NCI-H1694 (cell line): ENCODE results near the gene MRNIP.

Experiments used
- DNase-seq: peaks from one replicate; lab custom pipeline; 2025; lab: John Stamatoyannopoulos, UW

Gene MRNIP

DNA sequence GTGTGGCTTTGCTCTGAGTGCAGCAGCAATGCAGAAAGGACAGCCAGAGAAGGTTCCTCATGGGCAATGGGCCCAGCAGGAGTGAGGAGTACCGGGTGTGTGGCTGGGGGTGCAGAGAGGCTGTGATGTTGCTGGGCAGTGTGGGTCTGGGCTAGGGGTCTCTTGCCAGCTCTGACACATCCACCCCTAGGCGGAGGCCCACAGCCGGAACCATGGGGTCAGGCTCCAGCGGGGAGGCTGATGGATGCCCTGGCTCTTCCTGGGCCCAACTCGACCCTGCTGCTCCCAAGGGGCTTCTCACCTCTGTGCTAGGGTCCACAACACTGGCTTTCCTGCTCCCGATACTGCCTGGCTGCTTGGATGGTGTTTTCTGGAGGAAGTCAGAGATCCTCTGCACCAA is 29.2 kb upstream of the MRNIP start:
- no peak for DNase-seq

DNA sequence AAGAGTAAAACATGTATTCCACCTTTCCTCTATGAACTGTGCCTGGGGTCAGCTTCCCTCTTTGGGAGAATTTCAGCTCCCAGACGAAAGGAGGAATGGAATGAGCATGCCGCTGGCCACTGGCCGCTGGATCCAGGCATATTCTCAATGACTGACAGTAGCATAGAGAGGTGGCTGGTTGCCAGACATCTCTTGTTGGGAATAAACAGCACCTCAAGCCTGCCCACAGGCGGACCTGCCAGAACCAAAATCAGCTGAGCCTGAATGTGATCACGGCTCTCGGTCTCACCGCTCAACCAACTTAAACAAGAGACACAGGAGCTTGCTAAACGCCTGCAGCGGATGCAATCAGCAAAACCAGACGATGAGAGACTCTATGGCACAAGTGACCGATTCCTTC is 28.5 kb upstream of the MRNIP start:
- DNase-seq = no peak

DNA sequence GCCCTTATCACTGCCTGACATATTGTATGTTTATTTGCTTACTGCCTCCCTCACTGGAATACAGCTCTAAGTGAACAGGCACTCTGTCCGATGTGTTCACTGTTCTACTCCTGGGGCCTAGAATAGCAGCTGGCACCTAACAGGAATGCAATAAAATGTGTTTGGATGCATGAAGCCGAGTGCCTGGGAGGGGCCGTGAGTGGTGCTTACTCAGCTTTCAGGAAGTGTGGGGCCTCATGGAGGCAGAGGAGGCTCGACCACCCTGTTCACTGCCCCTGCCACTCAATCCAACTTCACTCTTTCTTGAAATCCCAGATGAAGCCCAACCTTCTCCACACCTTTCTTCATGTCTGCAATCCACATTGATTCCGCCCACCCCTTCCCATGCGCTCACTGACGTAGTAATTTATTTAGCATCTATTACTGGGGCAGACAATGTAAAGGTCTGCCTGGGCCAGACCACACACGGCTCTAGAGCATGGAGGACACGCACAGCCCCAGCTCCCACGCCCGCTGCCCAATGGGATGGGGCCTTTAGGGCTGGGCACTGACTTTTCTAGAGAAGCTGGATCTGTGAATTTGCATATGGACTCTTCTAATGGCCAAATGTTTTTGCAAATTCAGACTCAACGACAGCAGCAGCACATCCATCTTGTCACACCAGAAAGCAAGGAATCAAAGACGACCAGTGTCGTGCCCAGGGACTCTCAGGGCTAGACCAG is 27.7 kb upstream of the MRNIP start:
- DNase-seq = no peak

DNA sequence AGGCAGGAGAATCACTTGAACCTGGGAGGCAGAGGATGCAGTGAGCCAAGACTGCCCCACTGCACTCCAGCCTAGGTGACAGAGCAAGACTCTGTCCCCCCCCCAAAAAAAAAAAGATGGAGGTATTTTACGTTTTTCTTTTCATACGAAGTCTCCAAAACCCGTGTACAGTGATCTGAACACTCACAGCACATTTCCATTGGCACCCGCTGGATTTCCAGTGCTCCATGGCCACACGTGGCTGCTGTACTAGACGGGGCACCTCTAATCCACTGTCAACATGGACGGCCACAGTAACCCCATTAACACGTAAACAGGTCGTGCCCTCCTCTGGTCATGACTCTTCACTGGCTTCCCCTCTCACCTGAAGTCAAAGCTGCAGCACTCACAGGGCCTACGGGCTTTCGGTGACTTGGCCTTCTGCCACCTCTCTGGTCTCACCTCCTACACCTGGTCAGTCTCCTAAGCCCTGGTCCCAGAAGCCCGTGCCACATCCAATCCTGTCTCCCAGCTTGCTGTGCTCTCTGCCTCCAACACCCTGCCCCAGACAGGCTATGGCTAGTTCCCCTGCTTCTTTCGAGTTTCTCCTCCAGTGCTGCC is 27.0 kb upstream of the MRNIP start:
- DNase-seq = no peak

DNA sequence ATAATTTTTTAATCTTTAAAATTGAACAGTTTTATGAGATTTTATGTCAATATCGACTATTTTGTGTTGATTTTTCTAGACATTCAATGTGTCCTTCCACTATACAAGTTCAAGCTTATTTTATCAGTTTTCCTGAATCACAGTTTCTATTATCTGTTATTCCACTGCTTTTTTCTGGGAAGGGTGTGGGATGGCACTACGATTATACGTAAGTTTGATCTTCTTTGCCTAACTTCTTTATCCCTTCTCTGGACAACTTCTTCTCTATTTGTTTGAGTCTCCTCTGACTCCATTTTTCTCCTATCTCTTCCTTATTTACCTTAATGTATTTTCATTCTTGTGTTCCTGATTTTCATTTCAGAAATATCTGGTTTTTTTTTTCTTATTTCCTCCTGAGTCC is 24.5 kb upstream of the MRNIP start:
- no peak for DNase-seq

DNA sequence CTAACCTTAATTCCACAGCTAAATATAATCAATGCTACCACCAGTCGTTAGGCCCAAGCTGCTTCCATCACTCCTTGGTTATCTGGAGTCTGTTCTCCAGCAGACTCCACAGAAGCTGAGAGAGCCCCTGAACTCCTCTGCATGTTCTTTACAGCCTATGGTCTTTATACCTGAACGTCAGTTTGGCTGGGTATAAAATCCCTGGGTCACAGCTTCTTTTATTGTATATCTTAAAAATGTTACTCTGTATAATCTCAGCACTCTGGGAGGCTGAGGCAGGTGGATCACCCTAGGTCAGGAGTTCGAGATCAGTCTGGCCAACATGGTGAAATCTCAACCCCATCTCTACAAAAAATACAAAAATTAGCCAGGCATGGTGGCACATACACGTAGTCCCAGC is 23.7 kb upstream of the MRNIP start:
- no peak for DNase-seq

DNA sequence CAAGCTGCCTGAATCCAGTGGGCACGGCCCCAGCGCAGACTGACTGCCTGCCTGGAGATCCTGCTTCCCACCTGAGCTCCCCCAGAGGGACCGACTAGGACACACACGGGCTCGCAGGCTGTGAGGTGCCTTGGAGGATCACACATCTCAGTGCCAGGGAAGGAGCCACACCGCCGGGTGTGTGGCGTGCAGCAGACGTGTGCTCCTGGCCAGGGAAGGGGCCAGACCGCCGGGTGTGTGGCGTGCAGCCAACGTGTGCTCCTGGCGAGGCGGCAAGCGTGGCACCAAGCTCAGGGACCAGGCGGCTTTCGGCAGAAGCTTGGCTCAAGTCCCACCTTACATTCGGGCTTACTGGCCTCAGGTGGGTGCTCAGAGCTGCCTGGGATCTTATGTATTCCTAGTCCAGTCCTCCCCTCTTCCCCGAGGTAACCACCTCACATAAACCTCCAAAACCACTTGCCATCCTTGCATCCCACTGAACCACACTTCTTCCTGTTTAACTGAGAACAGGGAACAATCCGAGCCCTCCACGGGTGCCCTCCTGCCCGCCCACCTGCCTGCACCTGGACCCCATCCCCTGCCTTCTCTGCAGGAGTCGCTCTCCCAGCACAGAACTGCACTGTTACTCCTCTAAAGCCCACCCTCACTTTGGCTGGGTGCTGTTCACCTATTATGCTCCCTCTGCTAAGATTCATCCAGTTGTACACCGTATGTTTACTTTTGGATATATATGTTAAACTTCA is 22.4 kb upstream of the MRNIP start:
- DNase-seq = no peak

DNA sequence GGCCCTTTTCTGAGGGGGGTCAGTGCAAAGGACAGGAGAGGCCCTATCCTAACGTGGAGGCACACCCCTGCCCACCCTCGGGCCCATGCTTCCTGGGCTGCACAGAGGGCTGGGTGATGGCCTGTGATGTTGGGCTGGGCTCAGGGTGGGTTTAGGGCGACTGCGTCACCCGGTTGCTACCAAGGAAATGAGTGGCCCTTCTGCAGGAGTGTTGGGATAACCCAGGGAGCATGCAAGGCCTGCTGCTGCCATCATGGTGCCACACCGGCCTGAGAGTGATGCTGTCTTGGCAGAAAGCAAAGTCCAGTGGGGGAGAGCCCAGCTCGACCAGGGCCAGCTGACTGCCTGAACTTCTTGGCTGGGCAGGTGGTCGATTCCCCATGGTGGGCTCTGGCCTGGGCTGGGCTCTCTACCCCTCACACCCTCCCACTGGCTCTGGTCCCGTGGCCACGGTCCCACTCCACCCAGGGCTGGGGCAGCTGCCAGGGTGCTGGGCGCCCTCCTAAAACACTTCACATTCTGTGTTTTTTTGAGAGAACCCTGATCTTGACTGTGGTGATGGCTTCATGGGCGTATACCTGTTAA is 21.5 kb upstream of the MRNIP start:
- no peak for DNase-seq

DNA sequence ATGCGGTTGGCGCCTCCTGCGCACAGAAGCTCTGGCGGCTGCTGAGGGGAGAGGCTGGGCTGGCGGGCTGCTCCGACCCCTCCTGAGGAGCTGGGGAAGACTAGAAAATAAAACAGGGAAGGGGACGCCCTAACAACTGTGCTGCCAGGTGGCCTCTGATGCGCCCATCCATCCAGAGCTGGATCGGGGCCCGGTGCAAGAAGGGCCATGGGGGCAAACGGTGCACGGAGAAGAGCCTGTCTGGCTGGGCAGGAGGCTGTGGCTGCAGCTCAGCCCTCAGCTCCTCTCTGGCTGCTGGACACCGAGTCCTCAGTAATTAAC is 21.0 kb upstream of the MRNIP start:
- no peak for DNase-seq

DNA sequence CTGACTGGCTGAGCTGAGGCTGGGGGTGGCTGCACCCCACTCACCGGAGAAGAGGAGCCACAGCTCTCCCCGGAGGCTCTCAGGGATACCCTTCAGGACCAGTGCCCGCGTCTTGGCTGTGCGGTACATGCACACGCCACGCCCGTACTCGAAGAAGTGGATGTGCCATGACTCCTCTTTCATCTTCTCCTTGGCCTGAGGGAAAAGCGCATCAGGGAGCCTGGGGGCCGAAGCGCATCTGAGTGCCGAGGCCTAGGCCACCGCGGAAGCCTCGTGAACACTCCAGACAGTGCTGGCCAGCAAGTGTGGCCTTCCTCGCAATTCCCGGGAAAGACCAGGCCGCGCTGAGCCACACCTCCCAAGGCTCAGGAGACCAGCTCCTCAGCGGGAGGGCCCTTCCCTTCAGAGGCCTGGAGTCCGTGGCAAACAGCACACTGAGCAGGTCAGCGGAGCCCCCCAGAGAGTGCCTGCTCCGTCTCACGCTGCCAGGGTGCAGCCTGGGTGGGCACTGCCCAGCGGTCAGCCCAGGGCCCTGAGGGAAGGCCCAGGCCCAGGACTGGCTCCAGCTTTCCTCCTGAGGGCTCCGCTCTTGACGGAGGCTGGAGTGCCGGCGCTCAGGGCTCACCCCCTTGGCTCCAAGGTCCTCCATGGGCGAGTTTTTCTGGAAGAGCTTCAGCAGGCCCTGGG is 20.5 kb upstream of the MRNIP start:
- DNase-seq = no peak

DNA sequence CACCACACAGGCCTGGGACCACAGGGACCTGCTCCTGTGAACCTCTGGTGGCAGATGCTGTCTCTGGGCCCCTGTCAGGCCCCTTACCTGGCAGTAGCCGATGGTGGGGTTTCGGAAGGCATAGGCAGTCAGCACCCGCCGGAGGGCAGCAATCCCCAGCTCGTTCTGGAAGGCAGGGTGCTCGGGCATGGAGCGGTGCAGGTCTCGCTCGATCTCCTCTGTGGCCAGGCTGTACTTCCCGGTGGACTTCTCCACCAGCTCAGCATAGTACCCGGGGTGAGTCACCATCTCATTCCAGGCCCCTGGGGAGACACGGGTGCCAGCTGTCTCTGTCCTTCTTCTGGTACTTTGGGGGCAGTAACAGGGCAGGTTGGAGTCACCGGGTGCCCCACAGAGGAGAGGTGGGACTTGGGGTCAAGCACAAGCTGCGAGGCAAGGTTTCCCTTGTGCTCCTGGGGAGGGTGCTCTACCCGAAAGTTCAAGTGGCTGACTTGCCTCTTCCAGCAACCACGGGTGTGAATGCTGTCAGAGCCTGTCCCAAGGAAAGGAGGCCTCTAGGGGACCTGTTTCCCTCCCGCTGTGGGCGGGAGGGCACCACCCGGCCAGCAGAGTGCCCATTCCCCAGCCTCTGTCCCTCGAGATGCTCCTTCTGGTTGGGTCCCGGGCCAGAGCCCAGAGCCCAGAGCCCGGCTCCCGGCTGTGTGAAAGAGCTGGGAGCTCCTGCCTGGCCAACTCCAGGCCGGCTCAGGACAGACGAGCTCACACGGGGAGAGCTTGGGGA is 19.8 kb upstream of the MRNIP start:
- DNase-seq = no peak

DNA sequence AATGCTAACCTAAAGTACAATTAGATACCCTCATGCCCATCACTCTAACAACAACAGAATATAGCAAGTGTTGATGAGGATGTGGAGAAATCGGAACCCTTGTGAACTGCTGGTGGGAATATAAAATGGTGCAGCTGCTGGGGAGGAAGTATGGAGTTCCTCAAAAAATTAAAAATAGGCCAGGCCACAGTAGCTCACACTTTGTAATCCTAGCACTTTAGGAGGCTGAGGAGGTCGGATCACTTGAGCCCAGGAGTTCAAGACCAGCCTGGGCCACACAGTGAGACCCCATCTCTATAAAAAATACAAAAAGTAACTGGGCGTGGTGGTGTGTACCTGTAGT is 18.0 kb upstream of the MRNIP start:
- DNase-seq = no peak

DNA sequence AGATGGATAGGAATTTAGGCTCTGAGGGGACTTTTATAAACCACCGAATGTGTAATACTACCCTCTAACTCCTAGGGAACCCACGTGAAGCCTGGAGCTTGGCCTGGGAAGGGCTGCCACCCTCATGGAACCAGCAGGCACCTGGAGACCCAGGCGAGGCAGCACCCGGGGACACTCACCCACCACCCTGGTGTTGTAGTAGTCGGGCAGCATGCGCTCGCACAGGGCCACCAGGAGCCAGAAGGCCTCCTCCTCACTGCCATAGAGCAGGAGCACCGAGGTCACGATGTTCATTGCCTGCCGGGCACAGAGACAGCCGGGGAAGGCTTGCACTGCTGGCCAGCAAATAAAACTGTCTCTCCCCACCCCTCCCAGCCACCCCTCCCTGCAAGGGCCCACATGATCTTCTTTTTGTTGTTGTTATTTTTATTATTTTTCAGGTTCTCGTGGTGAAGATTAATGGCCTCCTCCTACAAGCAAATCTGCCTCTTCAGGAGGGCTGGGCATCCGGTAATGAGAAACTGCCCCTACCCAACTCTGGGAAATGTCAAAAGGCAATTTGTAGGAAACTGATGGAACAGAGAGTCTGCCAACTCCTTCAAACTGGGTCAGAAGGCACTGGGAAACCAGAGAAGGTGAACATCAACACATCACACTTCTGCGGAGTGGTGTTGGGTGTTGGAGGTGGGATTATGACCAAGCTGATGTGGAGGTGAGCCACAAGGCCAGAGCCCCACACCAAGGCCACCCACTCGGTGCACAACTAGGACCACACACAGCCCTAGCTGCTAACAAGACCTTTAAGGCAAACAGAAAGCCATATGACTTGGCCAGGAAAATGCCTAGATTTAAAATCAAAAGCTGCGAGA is 17.4 kb upstream of the MRNIP start:
- DNase-seq = no peak

DNA sequence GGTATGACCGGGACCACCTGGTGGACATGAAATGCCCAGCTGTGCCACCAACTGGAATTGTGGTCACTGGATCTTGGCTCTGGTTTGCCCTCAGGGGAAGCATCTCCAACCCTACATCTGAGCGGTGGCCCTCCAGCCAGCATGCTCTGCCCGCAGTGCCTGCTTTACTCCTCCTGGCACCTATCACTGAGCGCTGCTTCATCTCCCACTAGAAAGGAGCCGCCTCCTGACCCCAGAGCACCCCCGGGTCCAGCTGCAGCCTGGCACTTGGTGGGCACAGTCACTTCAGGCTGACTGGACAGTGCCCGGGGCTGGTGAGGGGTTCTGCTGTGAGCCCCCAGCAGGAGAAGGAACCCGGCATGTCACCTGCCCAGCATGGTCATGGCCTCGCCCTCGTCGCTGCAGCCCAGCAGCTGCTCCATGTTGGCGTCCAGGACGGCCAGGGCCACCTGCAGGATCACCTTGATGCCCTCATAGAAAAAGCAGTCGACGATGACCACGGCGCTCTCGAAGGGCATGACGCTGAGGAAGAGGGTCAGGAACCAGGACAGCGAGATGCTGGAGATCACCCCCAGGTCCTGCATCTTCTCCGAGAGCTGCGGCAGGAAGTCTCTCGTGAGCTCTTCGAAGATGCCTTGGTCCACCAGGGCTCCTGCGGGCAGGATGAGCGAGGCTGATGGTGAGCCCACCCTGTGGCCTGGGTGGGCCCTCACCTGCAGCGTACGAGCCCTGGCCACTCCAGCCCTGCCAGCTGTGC is 16.1 kb upstream of the MRNIP start:
- no peak for DNase-seq

DNA sequence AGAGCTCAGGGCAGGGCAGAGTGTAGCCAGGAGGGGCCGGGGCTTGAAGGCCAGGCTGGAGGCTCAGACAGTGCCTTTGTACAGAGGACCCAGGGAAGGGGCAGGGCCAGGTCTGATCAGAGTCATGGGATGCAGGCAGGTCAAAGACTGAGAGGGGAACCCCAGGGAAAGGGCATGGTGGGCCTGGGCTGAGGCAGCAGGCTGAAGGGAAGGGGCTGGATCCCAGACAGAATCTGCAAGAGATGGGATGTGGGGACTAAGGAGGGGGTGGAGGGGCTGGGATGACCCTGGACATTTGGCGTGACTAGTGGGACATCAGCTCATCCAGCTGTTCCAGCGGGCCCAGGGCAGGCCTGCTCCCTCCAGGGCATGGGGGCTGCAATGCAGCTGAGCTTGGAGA is 15.5 kb upstream of the MRNIP start:
- DNase-seq = no peak

DNA sequence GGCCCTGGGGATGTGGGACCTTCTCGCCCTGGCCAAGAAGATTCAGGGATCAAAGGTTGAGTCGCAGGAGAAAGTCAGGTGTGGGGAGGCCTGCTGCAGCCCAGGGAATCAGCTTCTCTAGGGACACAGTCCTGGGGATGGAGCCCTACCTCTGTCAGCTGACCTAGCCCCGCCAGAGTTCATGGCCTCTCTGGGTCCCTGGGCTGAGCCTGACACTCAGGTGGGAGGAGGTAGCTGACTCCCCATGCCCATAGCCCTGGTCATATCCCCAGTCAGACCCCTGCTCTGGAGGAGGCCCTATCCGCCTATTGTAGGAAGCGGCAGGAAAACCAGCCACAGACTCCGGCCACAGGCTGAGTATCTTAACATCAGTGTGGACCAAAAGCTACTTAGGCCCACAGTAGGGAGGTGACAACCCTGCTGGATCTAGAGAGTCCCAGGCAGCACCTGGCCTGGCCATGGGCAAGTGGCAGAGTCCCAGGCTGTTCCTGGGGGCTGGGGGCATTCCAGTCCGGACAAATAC is 15.0 kb upstream of the MRNIP start:
- DNase-seq = no peak

DNA sequence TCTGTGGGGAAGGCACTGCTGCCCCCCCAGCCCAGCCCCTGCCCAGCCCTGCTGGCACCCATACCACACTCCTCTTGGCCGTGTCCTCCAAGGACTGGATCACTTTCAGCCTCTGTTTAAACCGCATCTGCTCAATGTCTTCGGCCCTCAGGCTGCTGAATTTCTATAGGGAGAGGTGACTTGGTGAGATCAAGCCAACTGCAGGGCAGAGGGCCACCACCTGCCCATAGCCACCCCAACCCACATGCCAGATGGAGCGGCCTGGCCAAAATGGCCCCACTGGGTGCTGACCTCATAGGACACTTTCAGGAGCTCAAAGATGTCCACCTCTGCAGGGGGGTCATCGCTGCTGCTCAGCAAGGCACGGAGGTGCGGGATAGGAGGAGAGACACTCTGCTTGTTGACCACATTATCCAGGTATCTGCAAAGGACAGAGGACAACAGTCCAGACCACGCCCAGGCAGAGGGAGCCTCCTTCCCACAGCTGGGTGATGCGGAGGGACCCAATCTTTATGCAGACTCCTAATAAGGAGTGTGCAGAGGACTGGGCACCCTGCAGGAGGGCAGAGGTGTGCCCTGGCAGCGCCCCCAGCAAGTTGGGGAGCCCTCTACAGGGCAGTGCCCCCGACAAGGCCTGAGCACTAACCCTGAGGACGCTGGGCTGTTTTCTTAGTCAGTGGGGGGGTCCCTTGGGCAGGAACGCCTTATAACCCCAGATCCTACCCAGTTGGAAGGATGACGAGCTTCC is 14.4 kb upstream of the MRNIP start:
- no peak for DNase-seq

DNA sequence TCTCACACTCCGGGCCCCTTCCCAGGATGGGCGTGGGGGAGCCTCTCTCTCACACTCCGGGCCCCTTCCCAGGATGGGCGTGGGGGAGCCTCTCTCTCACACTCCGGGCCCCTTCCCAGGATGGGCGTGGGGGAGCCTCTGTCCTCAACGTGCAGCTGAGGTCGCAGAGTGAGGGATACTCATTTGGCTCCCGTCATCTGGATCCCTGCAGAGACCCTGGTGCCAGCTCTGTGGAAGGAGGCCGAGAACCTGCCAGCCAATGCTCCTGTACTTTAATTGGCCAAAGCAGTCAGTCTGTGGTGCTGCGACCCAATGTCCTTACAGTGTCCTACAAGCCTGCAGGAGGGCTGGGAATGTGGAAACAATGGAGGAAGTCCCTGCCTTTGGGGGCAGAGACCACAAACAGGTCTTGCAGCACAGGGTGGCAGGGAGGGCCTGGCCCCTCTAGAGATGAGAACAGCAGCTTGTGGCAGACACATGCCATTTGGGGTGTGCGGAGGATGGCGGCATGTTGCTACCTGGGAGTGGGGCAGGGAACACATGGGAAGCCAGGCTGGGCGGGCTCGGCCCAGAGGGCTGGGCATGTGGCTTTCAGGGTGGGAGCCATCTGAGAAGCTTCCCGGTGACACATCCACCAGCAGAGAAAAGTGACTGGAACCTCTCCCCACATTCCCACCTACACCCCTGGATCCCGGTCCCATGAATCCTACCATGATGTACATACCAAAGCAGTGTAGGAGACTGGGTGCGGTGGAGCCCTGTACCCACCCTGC is 13.6 kb upstream of the MRNIP start:
- DNase-seq = no peak
